NK-92 (cell line): ENCODE results near the gene GPC6.

Experiments
- DNase-seq: peaks from one replicate; lab custom pipeline; 2025; ENCODE audit not compliant: unreplicated experiment; lab: John Stamatoyannopoulos, UW

The GPC6 gene

DNA sequence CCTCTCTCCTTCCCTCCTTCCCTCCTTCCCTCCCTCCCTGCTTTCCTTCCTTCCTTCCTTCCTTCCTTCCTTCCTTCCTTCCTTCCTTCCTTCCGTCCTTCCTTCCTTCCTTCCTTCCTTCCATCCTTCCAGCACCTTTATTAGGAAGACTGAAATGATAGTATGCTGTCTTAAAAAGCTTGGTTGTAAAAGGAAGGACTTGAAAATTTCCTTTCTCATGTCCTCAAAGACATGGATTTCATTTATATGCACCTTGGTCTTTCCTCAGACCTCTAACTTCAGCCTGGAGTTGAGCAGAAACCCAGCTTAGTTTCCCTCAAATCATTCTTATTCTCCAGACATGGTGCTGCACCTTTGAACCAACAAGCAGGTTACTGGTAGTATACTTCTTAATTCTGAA lies 141.7 kb downstream of the GPC6 start:
- no peak for DNase-seq

- no peak for DNase-seq
Measured at GRCh38 chr13:93368718-93369117, 142.1 kb downstream of the GPC6 start.

GRCh38 chr13:93372856-93373255 lies 146.2 kb downstream of the GPC6 start:
- DNase-seq, result no peak

DNA sequence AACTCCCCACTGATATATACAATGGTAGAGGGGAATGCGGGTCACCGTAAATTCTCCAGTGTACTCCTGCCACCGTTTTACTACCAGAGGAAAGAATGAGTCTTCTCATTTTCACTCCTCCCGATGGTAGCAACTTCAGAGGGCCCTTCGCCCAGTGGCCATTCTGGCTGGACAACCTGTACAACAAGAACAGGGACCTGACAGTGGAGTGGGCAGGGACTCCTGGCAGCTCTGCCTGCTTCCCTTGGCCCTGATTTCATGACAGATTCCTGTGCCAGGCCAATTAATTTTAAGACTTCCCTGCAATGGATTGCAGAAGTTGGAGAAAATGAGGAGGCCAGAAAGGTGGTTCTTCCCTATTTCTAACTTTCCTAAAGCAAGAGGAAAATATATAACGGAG lies 148.9 kb downstream of the GPC6 start:
- DNase-seq, result no peak

DNA sequence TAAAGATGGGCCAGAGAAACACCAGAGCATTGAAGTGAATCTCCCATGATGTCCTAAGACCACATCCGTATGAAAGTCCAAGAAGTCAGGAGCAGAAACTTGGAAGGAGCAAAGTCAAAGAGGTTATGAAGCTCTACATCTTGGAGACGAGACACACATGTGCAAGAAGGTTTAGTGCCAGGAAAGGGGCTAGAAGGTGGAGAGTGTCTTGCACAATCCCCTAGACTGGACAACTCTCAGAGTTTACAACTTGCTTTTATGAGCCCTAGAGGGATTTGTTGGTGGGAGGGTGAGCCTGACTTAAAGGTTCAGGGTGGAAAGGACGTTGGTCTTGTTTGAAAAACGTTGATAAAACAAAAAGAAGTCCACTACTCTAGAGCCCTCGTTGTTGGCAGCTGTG lies 150.6 kb downstream of the GPC6 start:
- no peak for DNase-seq

GRCh38 chr13:93378184-93378583 lies 151.6 kb downstream of the GPC6 start:
- DNase-seq, result no peak

GRCh38 chr13:93386116-93386515 lies 159.5 kb downstream of the GPC6 start:
- DNase-seq, result no peak

- no peak for DNase-seq
Measured at GRCh38 chr13:93388701-93389100, 162.1 kb downstream of the GPC6 start.

DNA sequence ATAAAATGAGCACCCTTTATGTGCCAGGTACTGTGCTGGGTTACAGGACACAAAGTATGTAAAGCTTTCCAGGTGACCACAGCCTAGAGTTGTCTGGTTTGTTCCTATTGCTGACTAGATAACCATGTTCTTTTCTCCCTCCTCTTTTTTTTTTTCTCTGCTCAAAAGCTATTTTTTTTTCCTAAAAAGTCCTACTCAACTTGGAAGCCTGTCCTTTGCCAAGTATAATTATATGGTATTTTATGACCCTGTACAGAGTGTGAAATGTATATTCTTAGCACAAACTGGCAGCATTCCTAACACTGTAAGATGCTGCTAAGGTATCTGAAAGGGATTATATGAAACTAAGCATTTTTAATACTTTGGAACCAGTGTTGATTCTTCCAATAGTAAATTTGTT lies 171.0 kb downstream of the GPC6 start:
- no peak for DNase-seq

GRCh38 chr13:93398167-93399035 lies 171.8 kb downstream of the GPC6 start:
- DNase-seq, result no peak

DNA sequence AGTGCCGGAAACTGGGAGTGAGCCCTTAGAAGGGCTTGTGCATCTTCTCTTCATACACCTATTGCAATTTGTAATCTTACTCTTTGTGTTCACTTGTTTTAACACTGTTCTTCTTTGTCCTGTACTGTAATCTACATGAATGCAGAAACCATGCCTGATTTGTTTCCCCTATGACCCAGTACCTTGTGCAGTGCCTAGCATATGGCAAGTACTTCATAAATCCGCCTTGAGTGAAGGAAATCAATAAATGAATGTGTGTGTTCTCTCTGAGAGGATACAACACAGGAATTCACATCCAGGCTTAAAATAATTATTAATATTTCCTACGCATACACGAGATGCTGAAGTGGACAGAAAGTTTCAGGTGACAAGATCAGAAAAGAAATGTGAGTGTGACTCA lies 172.6 kb downstream of the GPC6 start:
- no peak for DNase-seq

DNA sequence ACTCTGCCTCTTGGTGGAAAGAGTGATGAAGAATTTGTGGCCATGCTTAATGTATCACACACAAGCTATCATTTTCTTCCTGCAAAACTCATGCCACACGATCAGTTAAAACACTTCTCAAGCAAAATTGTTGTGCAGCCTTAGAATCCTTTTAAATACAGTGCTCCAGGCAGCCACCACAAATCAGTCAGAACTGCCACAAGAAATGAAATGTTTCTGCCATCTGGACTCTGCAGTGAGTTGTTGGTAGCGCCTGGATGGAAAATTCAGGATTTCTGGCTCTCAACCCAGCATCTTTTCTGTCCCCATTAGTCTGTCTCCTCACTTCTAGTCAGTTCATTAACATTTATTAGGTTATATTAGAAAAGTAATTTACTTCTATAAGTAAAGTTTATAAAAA lies 179.5 kb downstream of the GPC6 start:
- no peak for DNase-seq

GRCh38 chr13:93407551-93407950 lies 180.9 kb downstream of the GPC6 start:
- DNase-seq, result no peak

DNA sequence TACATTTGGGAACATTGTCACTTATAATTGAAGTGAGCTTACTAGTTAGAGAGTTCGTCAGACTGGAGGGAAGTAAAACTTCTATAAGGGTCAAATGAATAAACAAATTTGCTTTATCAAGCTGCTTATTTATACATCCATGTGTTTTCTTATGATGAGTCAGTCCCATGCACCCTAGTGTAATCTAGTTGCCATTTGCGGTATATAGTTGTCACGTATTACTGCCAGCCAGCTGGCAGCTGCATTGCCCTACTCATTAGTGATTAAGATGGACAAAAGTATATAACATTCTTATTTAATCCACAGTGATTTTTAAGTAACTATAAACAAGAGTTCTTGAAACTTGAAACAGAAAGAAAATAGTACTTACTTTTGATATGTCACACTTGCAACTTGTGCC lies 182.4 kb downstream of the GPC6 start:
- no peak for DNase-seq

DNA sequence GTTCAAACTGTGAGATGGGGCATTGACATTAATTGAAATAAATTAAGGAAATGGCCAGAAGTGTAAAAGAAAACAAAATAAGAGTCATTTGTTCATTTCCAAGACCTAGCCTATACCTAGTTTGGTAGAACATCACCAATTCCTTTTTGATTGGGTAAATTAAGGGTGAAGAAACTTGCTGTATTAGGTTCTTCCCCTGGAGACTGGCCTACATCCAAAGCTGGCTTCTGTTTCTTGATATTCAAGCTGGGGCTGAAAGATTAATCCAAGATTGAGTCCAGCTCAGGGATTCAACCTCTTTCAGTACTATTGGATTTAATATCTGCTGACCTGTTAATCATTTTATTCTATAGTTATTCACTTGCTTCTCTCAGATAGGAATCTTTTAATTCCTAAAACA lies 183.2 kb downstream of the GPC6 start:
- no peak for DNase-seq

DNA sequence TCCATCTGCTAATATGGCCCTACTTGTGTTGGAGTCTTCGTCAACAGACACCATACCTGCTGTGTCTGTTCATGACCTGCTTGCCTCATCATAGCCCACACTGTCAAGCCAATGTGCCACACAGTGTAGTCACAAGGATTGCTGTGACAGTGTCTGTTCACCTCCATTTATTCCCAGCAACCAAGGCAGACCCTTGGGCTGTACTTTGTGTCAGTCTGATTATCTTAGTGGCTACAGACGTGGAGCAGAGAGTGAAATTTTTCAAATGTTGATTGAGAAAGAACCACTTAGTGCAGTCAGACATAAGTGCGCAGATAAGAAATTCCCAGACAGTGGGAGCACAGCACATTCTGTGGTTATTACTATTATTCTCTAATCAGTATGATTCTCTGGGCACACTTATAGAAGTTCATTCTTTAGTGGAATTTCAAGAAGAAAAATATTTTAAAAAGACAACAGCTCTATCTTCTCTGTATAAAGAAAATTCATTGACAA lies 184.6 kb downstream of the GPC6 start:
- no peak for DNase-seq

GRCh38 chr13:93412676-93413075 lies 186.1 kb downstream of the GPC6 start:
- no peak for DNase-seq

DNA sequence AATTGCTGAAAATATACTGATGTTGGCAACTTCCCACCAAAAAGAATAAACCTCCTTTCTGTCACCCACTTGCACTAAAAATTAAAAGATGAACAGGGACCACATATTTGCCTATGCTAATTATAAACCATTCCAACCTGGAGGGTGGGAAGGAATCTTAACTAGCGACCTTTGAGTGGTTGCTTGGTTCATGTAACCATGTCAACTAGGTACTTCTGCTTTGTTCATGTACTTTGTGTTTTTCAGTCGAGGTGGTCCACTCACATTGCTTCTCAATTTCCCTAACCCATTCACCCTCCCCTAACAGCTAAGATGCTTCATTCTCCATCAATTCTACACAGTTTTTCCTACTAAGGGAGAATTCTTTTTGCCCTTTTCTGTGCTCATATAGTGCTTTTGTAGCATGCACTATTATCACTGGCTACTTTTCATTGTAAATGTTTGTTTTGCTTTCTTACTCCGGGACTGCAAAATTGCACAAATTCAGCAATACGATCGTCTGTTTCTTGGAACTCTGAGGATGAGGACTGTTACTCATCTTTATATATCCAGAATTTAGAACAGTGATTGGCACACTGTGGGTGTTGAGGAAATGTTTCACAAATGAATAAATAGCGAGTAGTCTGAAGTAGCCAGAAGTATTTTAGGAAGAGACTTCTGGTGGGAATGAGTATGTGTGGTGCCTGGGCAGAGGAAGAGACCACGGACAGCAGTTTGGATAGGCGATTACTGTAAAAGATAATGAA lies 187.5 kb downstream of the GPC6 start:
- no peak for DNase-seq

DNA sequence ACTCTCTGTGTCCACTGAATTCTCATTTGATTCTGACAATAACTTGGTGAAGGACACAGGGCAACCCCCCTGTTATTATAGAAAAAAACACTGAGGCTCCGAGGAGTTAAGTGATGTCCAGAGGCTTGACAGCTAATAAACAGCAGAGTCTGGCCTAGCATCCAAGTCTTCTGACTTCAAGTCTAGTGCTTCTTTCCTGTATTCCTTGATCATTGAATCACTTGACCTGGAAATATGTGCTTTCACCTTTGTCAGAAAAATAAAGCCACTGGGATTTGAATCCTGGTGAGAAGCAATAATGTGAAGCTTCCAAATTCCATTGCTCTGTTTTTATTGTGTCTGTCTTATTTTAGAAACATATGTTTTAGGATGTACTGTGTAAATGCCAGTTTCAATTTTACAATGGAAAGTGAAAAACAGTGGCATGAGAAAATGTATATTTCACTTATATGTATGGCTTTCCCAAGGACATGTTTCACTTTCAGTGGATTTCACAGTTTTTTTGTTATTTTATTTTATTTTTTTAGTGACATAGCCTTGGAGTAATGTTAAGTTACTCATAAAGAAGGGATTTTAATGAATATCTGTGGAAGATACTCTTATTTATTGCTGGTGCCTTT lies 190.2 kb downstream of the GPC6 start:
- no peak for DNase-seq

GRCh38 chr13:93418398-93418797 lies 191.8 kb downstream of the GPC6 start:
- DNase-seq, result no peak

DNA sequence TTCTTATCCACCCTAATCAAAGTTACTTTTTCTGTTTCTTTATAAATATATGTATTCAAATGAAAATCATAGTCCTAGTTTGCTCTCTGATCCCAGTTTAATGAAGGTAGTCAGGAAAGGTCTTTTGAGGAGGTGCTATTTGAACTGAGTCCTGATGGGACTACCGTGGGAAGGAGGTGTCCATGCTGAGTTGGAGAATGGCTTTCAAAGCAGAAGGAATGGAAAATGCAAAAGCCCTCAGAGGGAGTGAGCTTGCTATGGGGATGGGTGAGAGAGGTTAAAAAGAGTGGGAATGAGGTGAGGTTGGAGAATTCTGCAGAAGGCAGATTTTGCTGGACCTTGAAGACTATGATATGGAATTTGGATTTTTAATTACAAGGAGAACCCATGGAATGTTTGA lies 193.6 kb downstream of the GPC6 start:
- no peak for DNase-seq

DNA sequence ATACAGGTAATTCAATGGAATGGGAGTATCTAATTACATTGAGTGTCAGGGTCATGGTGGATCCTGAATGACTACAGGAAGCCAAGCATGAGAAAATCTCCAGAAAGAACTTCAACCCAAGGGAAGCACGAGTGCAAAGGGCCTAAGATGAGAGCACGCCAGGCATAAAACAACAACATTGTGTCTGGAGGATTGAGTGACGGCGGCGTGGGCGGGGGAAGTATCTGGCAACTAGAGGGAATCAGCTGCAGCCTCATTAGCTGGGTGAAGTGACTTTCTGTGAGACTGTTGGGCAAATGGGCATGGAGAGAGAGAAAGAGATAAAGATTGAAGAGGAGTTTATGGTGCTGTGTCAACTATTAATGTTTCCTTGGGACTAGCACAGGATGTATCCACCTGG lies 194.3 kb downstream of the GPC6 start:
- no peak for DNase-seq
